Muscle layer of duodenum (tissue), 2 donors: ENCODE data around the gene ARHGAP32.

Experiments
- H3K27ac ChIP-seq: one replicate; pipeline ENCODE4 v1.7.0; 2013; ENCODE audit warnings: mild to moderate bottlenecking, low read length
- H3K27me3 ChIP-seq: one replicate; pipeline ENCODE4 v1.7.0; 2013; ENCODE audit warnings: low read depth, mild to moderate bottlenecking, control low read depth, low read length
- H3K36me3 ChIP-seq, 2 donors: one replicate each; pipeline ENCODE4 v1.7.0; 2013; ENCODE audit warnings: low read length in 2 of 2, control low read depth in 1 of 2, mild to moderate bottlenecking in 1 of 2; ENCODE audit not compliant: insufficient read depth in 2 of 2, control insufficient read depth in 1 of 2
- H3K4me1 ChIP-seq, 2 donors: one replicate each; pipeline ENCODE4 v1.7.0; 2013; ENCODE audit warnings: low read length in 2 of 2, mild to moderate bottlenecking in 2 of 2, control low read depth in 1 of 2, moderate library complexity in 1 of 2; ENCODE audit not compliant: insufficient read depth in 2 of 2, control insufficient read depth in 1 of 2
- H3K4me3 ChIP-seq, 2 donors: one replicate each; pipeline ENCODE4 v1.7.0; 2013; ENCODE audit warnings: low read length in 2 of 2, low read depth in 1 of 2, mild to moderate bottlenecking in 1 of 2
- H3K9me3 ChIP-seq, 2 donors: one replicate each; pipeline ENCODE4 v1.7.0; 2013; ENCODE audit warnings: low read length in 2 of 2, control low read depth in 1 of 2, mild to moderate bottlenecking in 1 of 2; ENCODE audit not compliant: control insufficient read depth in 1 of 2
- donor health status: healthy.

Gene ARHGAP32

DNA sequence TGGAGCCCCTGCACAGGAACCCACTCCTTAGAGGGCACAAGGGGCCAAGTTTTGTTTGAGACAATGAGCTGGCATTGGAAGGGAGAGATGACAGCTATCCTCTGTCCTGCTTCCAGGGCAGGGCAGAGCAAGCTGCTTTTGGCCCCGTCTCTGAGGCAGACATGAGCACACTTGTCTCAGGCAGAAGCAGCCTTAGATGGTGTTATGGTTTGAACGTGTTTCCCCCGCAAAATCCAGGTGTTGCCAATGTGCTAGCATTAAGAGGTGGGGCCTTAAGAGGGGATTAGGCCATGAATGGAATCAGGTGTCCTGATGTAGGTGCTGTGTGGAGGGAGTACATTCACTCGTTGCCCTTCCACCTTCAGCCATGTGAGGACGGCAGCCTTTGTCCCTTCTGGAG is 252.0 kb downstream of the ARHGAP32 start:
- no peak overlapping the region for H3K27ac ChIP-seq
- H3K4me3 ChIP-seq: no peak overlapping the region

DNA sequence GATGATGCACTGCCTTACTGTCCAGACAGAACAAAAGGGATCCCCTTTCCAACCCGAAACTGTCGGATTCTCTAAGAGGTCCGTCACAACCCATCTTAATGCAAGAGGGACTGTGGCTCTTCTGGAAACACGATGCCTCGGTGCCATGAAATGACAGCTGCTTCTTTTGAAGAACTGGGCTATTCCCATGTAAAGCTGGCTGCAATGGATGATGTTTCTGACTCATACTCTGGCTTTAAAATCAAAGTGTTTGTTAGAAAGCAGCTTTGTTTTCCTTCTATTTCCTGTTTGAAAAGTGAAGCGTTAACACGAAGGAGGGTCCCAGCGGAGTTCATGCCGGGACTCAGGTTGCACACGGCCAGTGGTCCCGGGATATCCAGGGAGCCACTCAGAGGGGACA is 252.5 kb downstream of the ARHGAP32 start:
- Histone ChIP-seq H3K27me3 (no peaks in the 10 kb centered on the region), H3K36me3 (no peaks in the 10 kb centered on the region), H3K4me1 (no peaks in the 10 kb centered on the region), H3K9me3 (no peaks in the 10 kb centered on the region), H3K4me3 (no peak overlapping the region), H3K27ac (no peak overlapping the region)

More for the DNA sequence above, 252.0 kb downstream of the ARHGAP32 start:
- Histone ChIP-seq H3K36me3 (no peaks in the 10 kb centered on the region), H3K4me1 (no peaks in the 10 kb centered on the region), H3K9me3 (no peaks in the 10 kb centered on the region), H3K27me3 (no peaks in the 10 kb centered on the region)

DNA sequence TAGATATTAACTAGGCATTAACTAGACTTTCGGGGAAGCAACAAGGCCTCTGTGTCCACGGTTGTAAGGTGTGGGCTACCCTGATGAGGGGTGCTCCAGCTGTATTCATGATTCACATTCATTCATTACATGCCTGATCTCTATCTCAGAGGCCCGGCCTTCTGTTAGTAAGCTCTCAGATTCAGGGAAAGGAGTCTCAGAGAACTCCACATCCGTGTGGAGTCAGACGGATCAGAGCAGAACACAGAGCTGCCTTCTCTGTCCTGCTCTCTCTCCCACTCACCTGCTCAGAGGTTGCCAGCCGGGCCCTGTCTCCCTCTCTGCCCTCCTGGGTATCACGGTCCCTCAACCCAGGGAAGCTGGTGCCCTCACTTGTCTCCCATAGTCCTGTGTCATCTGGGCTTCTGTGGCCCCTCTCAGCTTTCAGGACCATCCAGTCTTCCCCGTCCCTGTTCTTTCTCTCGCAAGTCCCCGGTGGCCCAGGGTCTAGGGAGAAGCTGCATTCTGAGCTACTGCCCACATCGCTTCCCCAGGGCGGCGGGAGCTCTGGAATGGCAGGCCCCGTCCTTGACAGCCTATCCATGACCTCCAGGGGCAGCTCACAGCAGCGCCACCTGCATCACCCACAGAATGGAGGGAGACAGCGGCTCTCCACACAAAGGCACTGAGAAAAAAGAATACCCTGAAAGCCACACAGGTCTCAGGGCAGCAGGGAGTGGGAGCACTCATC is 253.8 kb downstream of the ARHGAP32 start:
- no peaks in the 10 kb centered on the region for H3K36me3 ChIP-seq
- H3K4me3 ChIP-seq: no peak overlapping the region
- no peaks in the 10 kb centered on the region for H3K27me3 ChIP-seq
- H3K27ac ChIP-seq: no peak overlapping the region
- no peaks in the 10 kb centered on the region for H3K9me3 ChIP-seq
- H3K4me1 ChIP-seq: no peaks in the 10 kb centered on the region

DNA sequence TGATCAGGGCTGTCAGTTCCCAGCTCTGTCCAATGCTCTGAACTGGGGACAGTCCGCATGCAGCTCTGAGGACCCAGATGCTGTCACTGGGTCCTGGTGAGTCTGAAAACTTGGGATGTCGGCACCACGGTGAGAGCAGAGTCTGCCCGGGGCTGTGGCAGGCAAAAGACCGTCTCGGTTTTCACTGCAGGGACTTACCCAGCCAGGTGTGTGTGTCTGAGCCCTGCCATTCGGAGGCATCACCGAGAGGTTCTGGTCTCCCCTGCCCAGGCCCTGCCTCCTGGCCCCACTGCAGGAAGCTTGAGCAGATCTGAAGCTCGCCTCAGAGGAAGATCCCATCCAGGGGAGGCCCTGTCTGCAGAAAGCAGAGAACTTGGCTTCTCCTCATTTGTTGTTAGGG is 254.6 kb downstream of the ARHGAP32 start:
- H3K27ac ChIP-seq: no peak overlapping the region
- no peak overlapping the region for H3K4me3 ChIP-seq
- no peaks in the 10 kb centered on the region for H3K4me1 ChIP-seq
- no peaks in the 10 kb centered on the region for H3K27me3 ChIP-seq
- no peaks in the 10 kb centered on the region for H3K36me3 ChIP-seq
- no peaks in the 10 kb centered on the region for H3K9me3 ChIP-seq

DNA sequence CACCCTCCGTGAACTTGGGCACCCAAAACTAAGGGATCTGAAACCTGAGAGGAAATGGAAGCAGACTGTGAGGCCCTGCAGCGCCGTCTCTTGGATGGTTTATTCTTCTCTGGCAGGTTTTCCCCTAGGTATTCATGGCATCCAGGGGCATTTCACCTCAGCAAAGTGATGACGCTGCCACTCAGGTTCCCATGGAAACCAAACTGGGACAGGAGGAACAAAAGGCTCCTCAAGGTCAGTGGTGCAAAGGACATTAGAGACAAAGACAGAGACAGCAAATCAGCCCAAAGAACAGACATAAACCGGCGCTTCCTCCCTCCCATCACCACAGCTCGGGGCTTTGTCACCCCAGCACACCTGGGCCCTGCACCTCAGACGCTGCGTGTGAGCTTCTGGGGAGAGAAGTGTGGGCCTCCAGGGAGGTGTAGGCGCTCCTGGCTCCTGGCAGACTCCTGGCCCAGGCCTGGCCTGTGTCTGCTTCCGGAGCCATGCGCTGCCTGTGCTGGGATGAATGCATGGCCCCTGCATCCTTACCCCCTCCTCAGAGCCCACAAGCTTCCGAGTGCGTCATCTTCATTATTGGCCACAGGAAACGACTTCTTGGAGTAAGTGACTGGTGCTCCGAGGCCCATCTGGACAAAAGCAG is 255.4 kb downstream of the ARHGAP32 start:
- H3K9me3 ChIP-seq: no peaks in the 10 kb centered on the region
- no peaks in the 10 kb centered on the region for H3K36me3 ChIP-seq
- H3K4me3 ChIP-seq: no peak overlapping the region
- no peak overlapping the region for H3K27ac ChIP-seq
- no peaks in the 10 kb centered on the region for H3K4me1 ChIP-seq
- no peaks in the 10 kb centered on the region for H3K27me3 ChIP-seq

DNA sequence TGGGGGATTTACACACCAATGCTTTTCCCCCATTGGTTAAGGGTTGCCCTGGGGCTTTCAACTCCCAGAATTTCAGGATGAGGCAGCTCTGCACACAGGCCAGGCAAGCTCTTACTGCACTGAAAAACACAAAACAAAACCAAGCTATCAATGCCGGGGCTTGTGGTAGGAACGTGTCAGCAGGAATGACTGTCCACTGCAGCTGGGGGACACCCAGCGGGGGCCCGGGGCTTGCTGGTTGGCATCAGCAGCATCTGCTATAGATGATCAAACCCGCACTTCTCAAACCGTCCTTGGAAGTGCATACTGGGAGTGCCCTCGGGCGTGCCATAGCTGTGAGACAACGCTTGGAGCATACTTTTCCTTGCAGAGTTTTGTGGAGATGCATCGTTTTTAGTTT is 257.2 kb downstream of the ARHGAP32 start:
- Histone ChIP-seq H3K9me3 (no peaks in the 10 kb centered on the region), H3K27me3 (no peaks in the 10 kb centered on the region), H3K4me3 (no peak overlapping the region), H3K36me3 (no peaks in the 10 kb centered on the region), H3K27ac (no peak overlapping the region), H3K4me1 (no peaks in the 10 kb centered on the region)

DNA sequence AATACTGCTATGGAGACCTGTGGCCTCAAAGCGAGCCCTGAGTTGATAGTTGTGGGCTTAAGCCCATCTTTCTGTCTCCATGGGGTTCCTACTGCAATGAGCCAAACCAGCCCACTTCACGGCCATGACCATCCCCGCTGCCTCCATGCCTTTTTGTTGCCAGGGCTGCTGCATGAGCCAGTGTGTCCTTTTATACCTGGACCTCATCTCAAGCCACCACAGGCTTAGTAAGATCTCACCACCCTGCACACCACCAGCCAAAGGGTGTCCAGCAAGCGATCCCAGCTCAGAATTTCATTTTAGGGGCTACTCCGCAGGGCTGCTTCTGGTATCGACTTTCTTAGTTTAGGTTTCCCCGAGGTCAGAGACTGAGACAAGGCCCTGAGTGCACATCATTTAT is 257.8 kb downstream of the ARHGAP32 start:
- H3K4me3 ChIP-seq: no peak overlapping the region
- no peaks in the 10 kb centered on the region for H3K27me3 ChIP-seq
- H3K36me3 ChIP-seq: no peaks in the 10 kb centered on the region

DNA sequence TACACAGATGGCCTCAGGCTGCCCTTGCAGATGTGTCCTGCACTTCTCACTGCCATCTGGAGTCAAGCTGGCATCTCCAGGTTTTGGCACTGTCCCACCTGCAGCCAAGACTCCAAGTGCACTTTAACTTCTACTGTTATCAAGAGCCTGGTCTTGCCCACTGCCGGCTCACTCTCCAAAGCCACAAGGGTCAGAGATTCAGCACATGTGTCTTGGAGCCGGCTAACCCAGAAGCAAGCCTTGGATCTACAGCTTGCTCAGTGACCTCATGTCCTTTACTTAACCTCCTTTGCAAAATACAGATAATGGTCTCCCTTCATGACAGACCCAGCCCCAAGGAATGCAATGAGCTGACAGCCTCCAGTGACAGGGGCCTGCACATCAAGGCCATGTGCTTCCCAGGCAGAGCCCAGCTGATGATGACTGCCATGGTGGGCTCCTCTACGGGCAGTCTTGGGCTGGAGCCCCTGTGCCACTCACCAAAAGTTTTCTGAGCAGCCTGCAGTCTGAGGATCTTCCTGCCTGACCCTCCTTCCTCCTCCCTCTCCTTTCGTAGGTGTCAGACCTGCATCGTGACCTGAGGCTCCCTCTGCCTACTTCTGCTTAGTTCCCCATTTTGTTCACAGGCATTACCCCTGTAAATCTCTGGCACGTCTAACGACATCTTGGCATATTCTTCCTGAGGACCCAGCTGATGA is 258.5 kb downstream of the ARHGAP32 start:
- H3K4me3 ChIP-seq: no peak overlapping the region
- no peaks in the 10 kb centered on the region for H3K9me3 ChIP-seq
- no peak overlapping the region for H3K27ac ChIP-seq
- H3K4me1 ChIP-seq: no peaks in the 10 kb centered on the region
- no peaks in the 10 kb centered on the region for H3K36me3 ChIP-seq
- H3K27me3 ChIP-seq: no peaks in the 10 kb centered on the region

More for the DNA sequence above, 257.8 kb downstream of the ARHGAP32 start:
- Histone ChIP-seq H3K9me3 (no peaks in the 10 kb centered on the region), H3K4me1 (no peaks in the 10 kb centered on the region), H3K27ac (no peak overlapping the region)

DNA sequence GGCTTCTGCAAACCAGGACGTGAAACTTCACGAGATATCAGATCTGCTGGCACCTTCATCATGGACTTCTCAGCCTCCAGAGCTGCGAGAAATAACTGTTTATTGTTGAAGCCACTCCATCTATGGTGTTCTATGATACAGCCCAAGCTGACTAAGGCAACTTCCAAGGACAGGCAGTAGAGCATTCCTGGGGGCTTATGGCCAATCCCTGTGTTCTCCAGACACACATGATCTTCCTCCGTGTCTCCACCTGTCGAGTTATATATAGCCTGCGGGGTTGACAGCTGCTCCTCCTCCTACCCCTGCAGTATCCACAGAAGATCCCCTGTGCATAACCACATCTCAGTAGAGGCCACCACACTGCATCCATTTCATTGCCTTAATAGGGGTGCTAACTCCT is 260.5 kb downstream of the ARHGAP32 start:
- H3K36me3 ChIP-seq: no peaks in the 10 kb centered on the region
- H3K4me3 ChIP-seq: no peak overlapping the region
- no peaks in the 10 kb centered on the region for H3K27me3 ChIP-seq
- H3K27ac ChIP-seq: no peak overlapping the region
- H3K9me3 ChIP-seq: no peaks in the 10 kb centered on the region
- H3K4me1 ChIP-seq: no peaks in the 10 kb centered on the region

DNA sequence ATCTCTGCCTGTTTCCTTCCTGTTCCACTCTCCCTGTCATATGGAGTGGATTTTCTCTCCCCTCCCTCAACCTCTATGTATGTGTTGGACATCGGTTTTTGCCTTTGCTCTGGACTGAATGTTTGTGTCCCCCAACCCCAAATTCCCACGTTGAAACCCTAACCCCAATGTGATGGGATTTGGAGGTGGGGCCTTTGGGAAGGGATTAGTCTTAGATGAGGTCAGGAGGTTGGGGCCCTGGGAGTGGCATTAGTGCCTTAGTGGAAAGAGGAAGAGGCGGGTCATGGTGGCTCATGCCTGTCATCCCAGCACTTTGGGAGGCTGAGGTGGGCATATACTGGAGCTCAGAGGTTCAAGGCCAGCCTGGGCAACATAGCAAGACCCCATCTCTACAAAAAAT is 261.1 kb downstream of the ARHGAP32 start:
- Histone ChIP-seq H3K4me1 (no peaks in the 10 kb centered on the region), H3K4me3 (no peak overlapping the region), H3K36me3 (no peaks in the 10 kb centered on the region), H3K9me3 (no peaks in the 10 kb centered on the region), H3K27ac (no peak overlapping the region), H3K27me3 (no peaks in the 10 kb centered on the region)

DNA sequence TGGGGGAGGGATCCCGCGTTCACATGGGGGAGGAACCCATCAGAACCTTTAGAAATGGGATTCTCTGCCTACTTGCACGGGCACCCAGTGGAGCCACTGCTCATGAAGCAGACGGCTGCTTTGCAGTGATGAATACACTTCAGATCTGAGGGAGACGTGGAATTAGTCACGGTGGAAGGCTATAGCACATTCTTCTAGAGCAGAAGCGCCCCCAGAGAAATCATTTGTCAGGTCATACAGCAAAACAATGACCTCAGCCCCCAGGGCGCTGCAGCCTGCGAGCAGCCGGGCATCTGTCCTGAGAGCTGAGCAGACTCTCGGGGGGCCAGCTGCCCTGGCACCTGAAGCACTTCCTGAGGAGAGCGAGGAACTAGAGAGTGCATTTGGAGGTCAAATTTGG is 262.1 kb downstream of the ARHGAP32 start:
- H3K9me3 ChIP-seq: no peaks in the 10 kb centered on the region

More for the DNA sequence above, 262.1 kb downstream of the ARHGAP32 start:
- Histone ChIP-seq H3K27me3 (no peaks in the 10 kb centered on the region), H3K4me1 (no peaks in the 10 kb centered on the region), H3K36me3 (no peaks in the 10 kb centered on the region), H3K4me3 (no peak overlapping the region), H3K27ac (no peak overlapping the region)
